ENCODE data around the gene INTS1. TPM values are rescaled to one million over a fixed set of nuclear protein-coding genes. Genes with fewer than 3 reads are reported as not detected.

INTS1 gene
- total and polyA plus RNA-seq, 2 experiments from 2014 or later = 30.0 to 57.3 TPM

GRCh38 chr7:1514995-1515401 is 10.8 kb upstream of the INTS1 start:
- no peaks in the 10 kb centered on the region for H4K20me1 ChIP-seq (ENCODE audit: insufficient read depth, poor library complexity, severe bottlenecking)
- H3K9me2 ChIP-seq (replicated peaks; ENCODE audit: insufficient read depth) = no peaks in the 10 kb centered on the region
- WGBS (ENCODE audit: low lambda C conversion rate, missing lambda C conversion rate) = 82% methylated on average over 4 of the region's 4 CpGs
- H3K27ac ChIP-seq = no peak overlapping the region
- no peak overlapping the region for H2AFZ ChIP-seq
- no peaks in the 10 kb centered on the region for H3K79me2 ChIP-seq
- H3K4me2 ChIP-seq = no peak overlapping the region
- no peaks in the 10 kb centered on the region for H3K27me3 ChIP-seq
- TF ChIP-seq EZH2 (IDR thresholded peaks at IDR 0.05; ENCODE audit: borderline replicate concordance) (no peak), EZH2phosphoT487 (IDR thresholded peaks at IDR 0.05; ENCODE audit: low read depth, severe bottlenecking, unreplicated experiment) (no peak)
- TF ChIP-seq, protein P1, sequence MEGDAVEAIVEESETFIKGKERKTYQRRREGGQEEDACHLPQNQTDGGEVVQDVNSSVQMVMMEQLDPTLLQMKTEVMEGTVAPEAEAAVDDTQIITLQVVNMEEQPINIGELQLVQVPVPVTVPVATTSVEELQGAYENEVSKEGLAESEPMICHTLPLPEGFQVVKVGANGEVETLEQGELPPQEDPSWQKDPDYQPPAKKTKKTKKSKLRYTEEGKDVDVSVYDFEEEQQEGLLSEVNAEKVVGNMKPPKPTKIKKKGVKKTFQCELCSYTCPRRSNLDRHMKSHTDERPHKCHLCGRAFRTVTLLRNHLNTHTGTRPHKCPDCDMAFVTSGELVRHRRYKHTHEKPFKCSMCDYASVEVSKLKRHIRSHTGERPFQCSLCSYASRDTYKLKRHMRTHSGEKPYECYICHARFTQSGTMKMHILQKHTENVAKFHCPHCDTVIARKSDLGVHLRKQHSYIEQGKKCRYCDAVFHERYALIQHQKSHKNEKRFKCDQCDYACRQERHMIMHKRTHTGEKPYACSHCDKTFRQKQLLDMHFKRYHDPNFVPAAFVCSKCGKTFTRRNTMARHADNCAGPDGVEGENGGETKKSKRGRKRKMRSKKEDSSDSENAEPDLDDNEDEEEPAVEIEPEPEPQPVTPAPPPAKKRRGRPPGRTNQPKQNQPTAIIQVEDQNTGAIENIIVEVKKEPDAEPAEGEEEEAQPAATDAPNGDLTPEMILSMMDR (IDR thresholded peaks at IDR 0.05; ENCODE audit: poor library complexity) = no peak
- H3K36me3 ChIP-seq (replicated peaks; ENCODE audit: insufficient read depth, low read depth) = no peaks in the 10 kb centered on the region
- no peak overlapping the region for H3K4me3 ChIP-seq
- H3K4me1 ChIP-seq (ENCODE audit: insufficient read depth) = no peaks in the 10 kb centered on the region
- H3K9me3 ChIP-seq (ENCODE audit: low read depth) = no peaks in the 10 kb centered on the region
- no peak for DNase-seq (ENCODE audit: low spot score)

DNA sequence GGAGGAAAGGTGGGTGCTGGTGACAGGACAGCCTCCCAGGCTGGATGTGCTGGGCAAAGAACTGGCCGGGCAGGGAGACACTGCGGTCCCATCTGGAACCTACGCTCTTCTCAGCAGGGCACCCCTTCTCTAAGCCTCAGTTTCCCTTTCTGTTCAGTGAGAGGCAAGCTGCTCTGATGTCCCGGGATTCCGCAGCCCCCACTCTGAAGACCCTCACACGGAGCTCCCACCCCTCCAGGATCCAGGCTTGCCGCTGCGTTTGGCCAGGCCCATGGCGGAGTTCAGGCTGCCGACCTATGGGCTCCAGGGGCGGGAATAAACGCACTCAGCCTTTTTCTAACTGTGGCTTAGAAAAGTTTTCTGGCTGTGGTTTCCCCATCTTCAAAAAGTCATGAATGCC is 10.2 kb upstream of the INTS1 start:
- Histone ChIP-seq H3K79me2 (no peaks in the 10 kb centered on the region), H3K4me3 (no peak overlapping the region), H3K4me1 (ENCODE audit: insufficient read depth) (no peaks in the 10 kb centered on the region), H3K4me2 (no peak overlapping the region), H3K27me3 (no peaks in the 10 kb centered on the region), H4K20me1 (ENCODE audit: insufficient read depth, poor library complexity, severe bottlenecking) (no peaks in the 10 kb centered on the region), H3K36me3 (replicated peaks; ENCODE audit: insufficient read depth, low read depth) (no peaks in the 10 kb centered on the region), H2AFZ (no peak overlapping the region), H3K9me2 (replicated peaks; ENCODE audit: insufficient read depth) (no peaks in the 10 kb centered on the region), H3K27ac (no peak overlapping the region), H3K9me3 (ENCODE audit: low read depth) (no peaks in the 10 kb centered on the region)
- TF ChIP-seq EZH2phosphoT487 (IDR thresholded peaks at IDR 0.05; ENCODE audit: low read depth, severe bottlenecking, unreplicated experiment) = no peak
- no peak for TF ChIP-seq EZH2 (IDR thresholded peaks at IDR 0.05; ENCODE audit: borderline replicate concordance)
- TF ChIP-seq, protein P1 (IDR thresholded peaks at IDR 0.05; ENCODE audit: poor library complexity) = no peak
- no peak for DNase-seq (ENCODE audit: low spot score)
- 93% methylated on average over 12 of the region's 12 CpGs for WGBS (ENCODE audit: low lambda C conversion rate, missing lambda C conversion rate)

- H3K36me3 ChIP-seq (replicated peaks; ENCODE audit: insufficient read depth, low read depth) = no peaks in the 10 kb centered on the region
- no peak for DNase-seq (ENCODE audit: low spot score)
- WGBS (ENCODE audit: low lambda C conversion rate, missing lambda C conversion rate) = 86% methylated on average over 20 of the region's 20 CpGs
Measured at GRCh38 chr7:1513657-1514095, 9.5 kb upstream of the INTS1 start.

More at GRCh38 chr7:1513657-1514095, 9.5 kb upstream of the INTS1 start:
- no peaks in the 10 kb centered on the region for H3K4me1 ChIP-seq (ENCODE audit: insufficient read depth)
- H3K9me3 ChIP-seq (ENCODE audit: low read depth) = no peaks in the 10 kb centered on the region
- H4K20me1 ChIP-seq (ENCODE audit: insufficient read depth, poor library complexity, severe bottlenecking) = no peaks in the 10 kb centered on the region
- H3K4me2 ChIP-seq = no peak overlapping the region
- no peaks in the 10 kb centered on the region for H3K9me2 ChIP-seq (replicated peaks; ENCODE audit: insufficient read depth)
- no peak overlapping the region for H3K27ac ChIP-seq
- no peak overlapping the region for H3K4me3 ChIP-seq
- H3K27me3 ChIP-seq = no peaks in the 10 kb centered on the region
- H2AFZ ChIP-seq = no peak overlapping the region
- no peaks in the 10 kb centered on the region for H3K79me2 ChIP-seq
- no peak for TF ChIP-seq EZH2 (IDR thresholded peaks at IDR 0.05; ENCODE audit: borderline replicate concordance)
- TF ChIP-seq, protein P1 (IDR thresholded peaks at IDR 0.05; ENCODE audit: poor library complexity) = no peak
- no peak for TF ChIP-seq EZH2phosphoT487 (IDR thresholded peaks at IDR 0.05; ENCODE audit: low read depth, severe bottlenecking, unreplicated experiment)

Data from hepatocyte (in vitro differentiated cells).